Peyer's patch (tissue), 4 donors: ENCODE measurements around the gene CAVIN3.

Experiments
- POLR2A ChIP-seq, 2 donors: fragments of 450-650 bp; IDR thresholded peaks; one replicate each; pipeline ENCODE4 v1.5.1; 2017; ENCODE audit warnings: antibody characterized with exemption in 2 of 2, mild to moderate bottlenecking in 2 of 2, moderate library complexity in 2 of 2
- TF ChIP-seq, protein P1 (sequence below), 6 experiments: fragments of 450-650 bp in 4 of 6; fragments of 200-600 bp in 2 of 6; sonication (generic) in 1 of 6; IDR thresholded peaks; one replicate each; pipeline ENCODE4 v1.5.1; 2017 to 2019; ENCODE audit warnings: antibody characterized with exemption in 6 of 6, mild to moderate bottlenecking in 3 of 6, moderate library complexity in 1 of 6

DNA sequence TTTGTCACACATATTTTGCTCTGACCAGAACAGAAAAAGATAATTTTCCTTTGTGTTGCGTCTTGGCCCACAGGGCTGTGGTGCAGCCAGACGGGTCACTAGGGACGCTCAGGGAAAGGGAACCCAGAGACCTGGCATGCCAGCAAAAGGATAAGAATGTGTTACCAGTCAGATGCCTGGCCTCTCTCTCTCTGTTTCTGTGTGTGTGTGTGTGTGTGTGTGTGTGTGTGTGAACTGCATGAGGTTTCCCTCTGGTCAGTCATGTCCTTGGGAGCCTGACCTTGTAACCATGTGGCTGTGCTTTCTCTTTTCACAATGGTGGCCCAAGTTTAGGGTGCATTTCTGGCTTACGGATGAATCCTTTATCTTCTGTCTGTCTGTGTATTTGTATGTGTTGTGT lies 35.3 kb downstream of the CAVIN3 start:
- TF ChIP-seq, protein P1, sequence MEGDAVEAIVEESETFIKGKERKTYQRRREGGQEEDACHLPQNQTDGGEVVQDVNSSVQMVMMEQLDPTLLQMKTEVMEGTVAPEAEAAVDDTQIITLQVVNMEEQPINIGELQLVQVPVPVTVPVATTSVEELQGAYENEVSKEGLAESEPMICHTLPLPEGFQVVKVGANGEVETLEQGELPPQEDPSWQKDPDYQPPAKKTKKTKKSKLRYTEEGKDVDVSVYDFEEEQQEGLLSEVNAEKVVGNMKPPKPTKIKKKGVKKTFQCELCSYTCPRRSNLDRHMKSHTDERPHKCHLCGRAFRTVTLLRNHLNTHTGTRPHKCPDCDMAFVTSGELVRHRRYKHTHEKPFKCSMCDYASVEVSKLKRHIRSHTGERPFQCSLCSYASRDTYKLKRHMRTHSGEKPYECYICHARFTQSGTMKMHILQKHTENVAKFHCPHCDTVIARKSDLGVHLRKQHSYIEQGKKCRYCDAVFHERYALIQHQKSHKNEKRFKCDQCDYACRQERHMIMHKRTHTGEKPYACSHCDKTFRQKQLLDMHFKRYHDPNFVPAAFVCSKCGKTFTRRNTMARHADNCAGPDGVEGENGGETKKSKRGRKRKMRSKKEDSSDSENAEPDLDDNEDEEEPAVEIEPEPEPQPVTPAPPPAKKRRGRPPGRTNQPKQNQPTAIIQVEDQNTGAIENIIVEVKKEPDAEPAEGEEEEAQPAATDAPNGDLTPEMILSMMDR (IDR thresholded peaks at IDR 0.05), result no peak
- TF ChIP-seq POLR2A (IDR thresholded peaks at IDR 0.05), result no peak
